ENCODE measurements around the gene ZNF407.

Gene ZNF407

DNA sequence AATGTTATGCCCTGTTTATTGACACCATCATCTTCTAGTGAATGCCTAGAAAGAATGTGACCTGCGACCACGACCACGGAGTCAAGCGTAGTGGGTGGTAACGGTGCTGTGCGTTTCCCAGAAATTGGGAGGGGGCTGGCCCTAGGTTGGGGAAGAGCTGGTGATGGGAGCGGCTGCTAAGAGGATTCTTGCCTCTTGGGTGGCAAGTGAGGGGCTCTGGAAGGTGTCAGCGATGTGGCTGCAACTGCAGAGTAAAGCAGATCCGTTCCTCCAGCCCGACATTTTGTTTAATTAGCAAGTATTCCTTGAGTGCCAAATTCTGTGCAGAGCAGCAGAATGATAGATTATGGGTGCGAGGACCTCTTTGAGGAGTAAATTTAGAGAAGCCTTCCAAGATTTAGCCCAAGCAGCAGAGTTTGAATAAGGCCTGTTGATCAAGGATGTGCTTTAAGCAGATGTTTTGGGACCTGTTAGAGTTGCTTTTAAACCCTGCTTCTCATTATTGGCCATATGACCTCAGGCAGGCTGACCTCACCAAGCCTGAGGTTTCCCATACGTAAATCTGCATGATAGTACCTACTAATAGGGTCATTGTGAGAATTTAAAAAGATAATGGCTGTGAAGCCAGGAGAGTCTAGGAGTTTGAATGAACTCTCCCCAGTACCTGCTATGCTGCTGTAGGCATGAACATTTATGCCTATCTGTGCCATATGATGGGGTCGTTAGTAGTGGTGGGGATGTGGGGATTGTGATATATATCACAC, 323.6 kb downstream of the ZNF407 start:
- Histone ChIP-seq H3K27ac (no peak overlapping the region), H3K4me3 (ENCODE audit: low read depth, low read length) (no peak overlapping the region), H3K4me2 (ENCODE audit: low read length) (no peak overlapping the region), H3K36me3 (ENCODE audit: control insufficient read depth, insufficient read depth, low read length) (no peaks in the 10 kb centered on the region), H3K27me3 (ENCODE audit: control insufficient read depth, insufficient read depth, low read length) (no peaks in the 10 kb centered on the region), H3K4me1 (no peaks in the 10 kb centered on the region), H3K9me3 (ENCODE audit: control insufficient read depth, low read length) (no peaks in the 10 kb centered on the region), H2AFZ (no peak overlapping the region), H3K79me2 (no peaks in the 10 kb centered on the region), H3K9ac (no peak overlapping the region)
- TF ChIP-seq, protein P1, sequence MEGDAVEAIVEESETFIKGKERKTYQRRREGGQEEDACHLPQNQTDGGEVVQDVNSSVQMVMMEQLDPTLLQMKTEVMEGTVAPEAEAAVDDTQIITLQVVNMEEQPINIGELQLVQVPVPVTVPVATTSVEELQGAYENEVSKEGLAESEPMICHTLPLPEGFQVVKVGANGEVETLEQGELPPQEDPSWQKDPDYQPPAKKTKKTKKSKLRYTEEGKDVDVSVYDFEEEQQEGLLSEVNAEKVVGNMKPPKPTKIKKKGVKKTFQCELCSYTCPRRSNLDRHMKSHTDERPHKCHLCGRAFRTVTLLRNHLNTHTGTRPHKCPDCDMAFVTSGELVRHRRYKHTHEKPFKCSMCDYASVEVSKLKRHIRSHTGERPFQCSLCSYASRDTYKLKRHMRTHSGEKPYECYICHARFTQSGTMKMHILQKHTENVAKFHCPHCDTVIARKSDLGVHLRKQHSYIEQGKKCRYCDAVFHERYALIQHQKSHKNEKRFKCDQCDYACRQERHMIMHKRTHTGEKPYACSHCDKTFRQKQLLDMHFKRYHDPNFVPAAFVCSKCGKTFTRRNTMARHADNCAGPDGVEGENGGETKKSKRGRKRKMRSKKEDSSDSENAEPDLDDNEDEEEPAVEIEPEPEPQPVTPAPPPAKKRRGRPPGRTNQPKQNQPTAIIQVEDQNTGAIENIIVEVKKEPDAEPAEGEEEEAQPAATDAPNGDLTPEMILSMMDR (IDR thresholded peaks at IDR 0.05): no peak

GRCh38 chr18:74926051-74926450, 328.4 kb downstream of the ZNF407 start:
- Histone ChIP-seq H3K9me3 (ENCODE audit: control insufficient read depth, low read length) (no peaks in the 10 kb centered on the region), H3K4me2 (ENCODE audit: low read length) (no peak overlapping the region), H3K36me3 (ENCODE audit: control insufficient read depth, insufficient read depth, low read length) (no peaks in the 10 kb centered on the region), H3K9ac (no peak overlapping the region), H3K4me3 (ENCODE audit: low read depth, low read length) (no peak overlapping the region), H2AFZ (no peak overlapping the region), H3K79me2 (no peaks in the 10 kb centered on the region), H3K4me1 (peaks cover 11% of the 10 kb centered on the region), H3K27ac (no peak overlapping the region), H3K27me3 (ENCODE audit: control insufficient read depth, insufficient read depth, low read length) (no peaks in the 10 kb centered on the region)
- TF ChIP-seq, protein P1 (IDR thresholded peaks at IDR 0.05): no peak

DNA sequence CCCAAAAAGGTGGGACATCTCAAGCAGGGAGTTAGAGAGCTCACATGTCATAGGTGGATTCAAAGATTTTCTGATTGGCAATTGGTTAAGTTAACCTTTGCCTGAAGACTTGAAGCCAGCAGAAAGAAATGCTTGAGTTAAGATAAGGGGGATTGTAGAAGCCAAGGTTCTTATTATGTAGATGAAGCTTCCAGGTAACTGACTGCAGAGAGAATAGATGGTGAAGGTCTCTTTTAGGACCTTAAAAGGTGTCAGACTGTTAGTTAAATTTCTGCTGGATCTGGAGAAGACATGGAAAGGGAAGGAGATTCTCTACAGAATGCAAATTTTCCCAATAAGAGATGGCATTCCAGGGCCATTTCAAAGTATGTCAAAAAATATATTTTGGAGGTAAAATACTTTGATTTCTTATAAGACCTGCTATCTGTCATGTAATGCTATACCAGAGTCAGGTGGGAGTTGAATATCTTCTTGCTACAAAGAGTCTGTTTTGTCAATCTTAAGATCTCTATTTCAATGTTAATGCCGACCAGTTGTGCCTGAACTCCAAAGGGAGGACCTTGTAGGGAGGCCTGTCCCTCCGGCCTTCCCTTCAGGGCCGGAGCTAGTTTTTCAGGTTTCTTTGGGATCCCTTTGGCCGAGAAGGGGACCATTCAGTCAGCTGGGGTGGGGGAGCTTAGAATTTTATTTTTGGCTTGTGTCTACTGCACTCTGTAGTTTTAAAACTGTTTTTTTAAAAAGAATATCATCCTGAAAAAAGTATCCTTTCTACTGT, 330.7 kb downstream of the ZNF407 start:
- peak overlapping the region; percentile 15 for H3K27ac ChIP-seq
- no peaks in the 10 kb centered on the region for H3K27me3 ChIP-seq (ENCODE audit: control insufficient read depth, insufficient read depth, low read length)
- H3K79me2 ChIP-seq: no peaks in the 10 kb centered on the region
- H3K9me3 ChIP-seq (ENCODE audit: control insufficient read depth, low read length): no peaks in the 10 kb centered on the region
- peaks cover 11% of the 10 kb centered on the region for H3K4me1 ChIP-seq
- TF ChIP-seq, protein P1 (IDR thresholded peaks at IDR 0.05): no peak
- no peak overlapping the region for H3K4me3 ChIP-seq (ENCODE audit: low read depth, low read length)
- peak overlapping the region; percentile 84 for H2AFZ ChIP-seq
- H3K36me3 ChIP-seq (ENCODE audit: control insufficient read depth, insufficient read depth, low read length): no peaks in the 10 kb centered on the region
- no peak overlapping the region for H3K9ac ChIP-seq
- peak overlapping the region; percentile 35 for H3K4me2 ChIP-seq (ENCODE audit: low read length)

GRCh38 chr18:74929110-74929509, 331.4 kb downstream of the ZNF407 start:
- Histone ChIP-seq H3K9me3 (ENCODE audit: control insufficient read depth, low read length) (no peaks in the 10 kb centered on the region), H3K4me2 (ENCODE audit: low read length) (peak overlapping the region; percentile 35), H2AFZ (peak overlapping the region; percentile 84), H3K36me3 (ENCODE audit: control insufficient read depth, insufficient read depth, low read length) (no peaks in the 10 kb centered on the region), H3K27me3 (ENCODE audit: control insufficient read depth, insufficient read depth, low read length) (no peaks in the 10 kb centered on the region), H3K79me2 (no peaks in the 10 kb centered on the region), H3K9ac (no peak overlapping the region), H3K4me3 (ENCODE audit: low read depth, low read length) (no peak overlapping the region), H3K27ac (peak overlapping the region; percentile 15), H3K4me1 (peaks cover 11% of the 10 kb centered on the region)
- TF ChIP-seq, protein P1 (IDR thresholded peaks at IDR 0.05): no peak

Measured in parathyroid adenoma (tissue), 2 donors.